GM12801 (cell line): Measurements from ENCODE around the gene PGK2.

ENCODE experiments used
- TF ChIP-seq, protein P1 (sequence below): IDR thresholded peaks from one replicate; pipeline ENCODE4 v1.5.1; 2011; ENCODE audit warnings: control low read depth; ENCODE audit not compliant: insufficient read length; ENCODE audit errors: extremely low read depth

The PGK2 gene

DNA sequence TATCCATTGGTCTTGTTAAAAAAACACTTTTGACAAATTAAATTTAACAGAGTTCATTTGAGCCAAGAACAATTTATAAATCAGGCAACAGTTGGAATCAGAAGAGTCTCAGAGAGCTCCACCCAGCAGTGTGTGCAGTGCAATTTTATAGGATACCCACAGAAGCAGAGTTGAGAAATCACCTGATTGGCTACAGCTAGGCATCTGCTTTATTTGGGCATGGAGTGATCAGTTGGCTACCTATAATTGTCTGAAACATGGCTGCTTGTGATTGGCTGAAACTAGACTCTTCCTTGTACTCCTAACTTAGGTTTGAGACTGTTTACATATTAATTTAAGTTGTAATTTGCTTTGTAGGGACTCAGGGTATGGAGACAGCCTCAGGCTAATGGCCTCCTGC lies 12.0 kb downstream of the PGK2 start:
- TF ChIP-seq, protein P1, sequence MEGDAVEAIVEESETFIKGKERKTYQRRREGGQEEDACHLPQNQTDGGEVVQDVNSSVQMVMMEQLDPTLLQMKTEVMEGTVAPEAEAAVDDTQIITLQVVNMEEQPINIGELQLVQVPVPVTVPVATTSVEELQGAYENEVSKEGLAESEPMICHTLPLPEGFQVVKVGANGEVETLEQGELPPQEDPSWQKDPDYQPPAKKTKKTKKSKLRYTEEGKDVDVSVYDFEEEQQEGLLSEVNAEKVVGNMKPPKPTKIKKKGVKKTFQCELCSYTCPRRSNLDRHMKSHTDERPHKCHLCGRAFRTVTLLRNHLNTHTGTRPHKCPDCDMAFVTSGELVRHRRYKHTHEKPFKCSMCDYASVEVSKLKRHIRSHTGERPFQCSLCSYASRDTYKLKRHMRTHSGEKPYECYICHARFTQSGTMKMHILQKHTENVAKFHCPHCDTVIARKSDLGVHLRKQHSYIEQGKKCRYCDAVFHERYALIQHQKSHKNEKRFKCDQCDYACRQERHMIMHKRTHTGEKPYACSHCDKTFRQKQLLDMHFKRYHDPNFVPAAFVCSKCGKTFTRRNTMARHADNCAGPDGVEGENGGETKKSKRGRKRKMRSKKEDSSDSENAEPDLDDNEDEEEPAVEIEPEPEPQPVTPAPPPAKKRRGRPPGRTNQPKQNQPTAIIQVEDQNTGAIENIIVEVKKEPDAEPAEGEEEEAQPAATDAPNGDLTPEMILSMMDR: no peak

DNA sequence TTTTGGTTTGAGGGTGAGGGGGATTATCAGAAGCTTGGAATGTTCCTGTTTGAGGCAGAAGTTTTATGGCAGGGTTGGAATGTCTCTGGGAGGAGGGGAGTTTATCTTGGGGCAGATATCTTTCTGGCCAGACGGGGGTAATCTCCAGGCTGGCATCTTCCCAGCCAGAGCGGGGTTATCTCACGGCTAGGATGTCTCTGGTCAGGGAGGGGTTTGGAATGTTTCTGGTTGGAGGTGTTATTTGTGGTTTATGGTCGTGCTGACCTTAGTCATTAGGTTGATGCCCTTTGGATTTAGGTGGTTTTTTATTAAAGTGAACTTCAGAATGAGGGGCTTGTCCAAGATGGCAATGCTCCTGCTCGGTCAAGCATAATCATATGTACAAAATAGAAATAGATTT lies 14.8 kb downstream of the PGK2 start:
- TF ChIP-seq, protein P1: no peak

DNA sequence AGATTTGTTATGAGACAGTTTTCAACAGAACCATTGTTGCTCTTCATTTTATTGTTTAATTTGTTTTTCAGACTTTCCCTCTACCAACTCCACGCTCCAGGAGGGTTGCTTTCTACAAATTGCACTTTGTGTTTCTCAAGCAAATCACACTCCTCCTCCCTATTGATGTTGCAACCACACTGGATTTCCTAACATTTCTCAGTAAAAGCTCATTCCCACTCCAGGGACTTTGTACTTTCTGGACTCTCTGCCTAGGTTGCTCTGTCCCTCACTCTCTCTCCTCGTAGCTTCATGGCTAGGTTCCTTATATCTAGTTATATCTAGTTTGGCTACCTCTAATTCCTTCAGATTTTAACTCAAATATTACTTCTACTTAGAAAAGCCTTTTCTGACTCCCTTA lies 20.3 kb downstream of the PGK2 start:
- TF ChIP-seq, protein P1: no peak

DNA sequence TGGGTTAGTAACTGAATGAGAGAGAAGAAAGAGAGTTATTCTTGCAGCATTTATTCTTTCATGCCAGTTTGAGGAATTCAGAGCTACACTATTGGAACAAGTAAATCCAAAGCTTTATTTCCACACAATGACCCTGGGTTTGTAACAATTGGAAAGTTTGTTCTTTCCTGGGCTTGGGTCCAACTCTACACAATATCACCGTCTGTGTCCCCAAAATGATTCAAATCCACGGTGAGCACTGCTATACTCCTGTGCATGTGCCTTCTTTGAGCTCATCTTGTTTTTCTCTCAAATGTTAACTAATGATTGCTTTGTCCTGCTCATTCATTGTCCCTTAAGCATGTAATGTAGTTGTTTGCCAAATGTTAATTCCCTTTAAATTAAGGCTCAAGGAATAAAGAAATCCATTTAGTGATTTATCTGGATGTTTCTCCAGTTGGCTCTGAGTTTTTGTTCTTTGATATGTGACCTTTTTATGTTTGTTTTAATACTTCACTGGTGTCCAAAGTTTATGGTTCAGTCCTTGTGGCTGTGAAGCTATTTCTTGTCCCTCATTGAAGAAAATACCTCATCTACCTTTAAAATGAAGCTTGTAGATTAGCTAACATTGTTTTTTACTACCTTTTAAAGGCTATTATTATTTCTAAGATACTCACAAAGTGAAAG lies 22.4 kb downstream of the PGK2 start:
- TF ChIP-seq, protein P1: no peak

DNA sequence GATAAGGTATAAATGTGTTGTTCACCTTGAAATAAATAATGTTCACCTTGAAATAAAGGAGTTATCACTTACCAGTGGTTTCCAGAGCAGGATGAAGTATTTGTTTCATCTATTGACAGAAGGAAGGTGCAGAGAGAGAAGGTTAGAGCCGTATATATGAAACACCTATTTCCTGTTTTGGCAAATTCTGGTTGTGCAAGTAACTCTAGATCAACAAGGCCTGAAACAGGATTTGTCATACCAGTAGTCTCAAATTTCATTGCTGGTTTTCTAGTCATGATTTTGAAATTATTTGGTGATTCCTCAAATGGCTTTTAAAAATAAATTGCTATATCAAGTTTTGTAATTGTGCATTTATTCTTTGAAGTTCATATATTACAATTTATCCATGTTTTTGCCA lies 42.8 kb downstream of the PGK2 start, which contains the start of gene CRISP3:
Gene CRISP3, minus strand, starts transcription at position 130 of the 400 bp plus-strand sequence. Its CDS starts 21 bp downstream, at position 109.
- TF ChIP-seq, protein P1: no peak

DNA sequence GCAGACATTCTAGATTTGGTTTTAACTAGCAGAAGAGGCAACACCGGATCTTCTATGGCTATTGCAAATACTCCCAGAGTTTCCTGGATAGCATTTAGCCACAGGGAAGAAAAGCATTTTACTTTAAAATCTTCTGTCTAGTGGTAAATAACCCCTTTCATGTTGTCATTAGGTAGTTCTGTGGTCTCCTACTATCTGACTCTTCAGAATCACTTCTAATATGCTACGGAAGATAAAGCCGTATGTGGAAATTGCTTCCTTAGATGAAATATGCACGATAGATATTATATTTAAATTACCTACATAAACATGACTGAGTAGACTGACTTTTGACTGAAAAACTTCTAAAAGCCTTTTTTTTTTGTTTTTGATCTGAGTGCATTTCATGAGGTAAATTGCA lies 43.7 kb downstream of the PGK2 start:
- TF ChIP-seq, protein P1: no peak

DNA sequence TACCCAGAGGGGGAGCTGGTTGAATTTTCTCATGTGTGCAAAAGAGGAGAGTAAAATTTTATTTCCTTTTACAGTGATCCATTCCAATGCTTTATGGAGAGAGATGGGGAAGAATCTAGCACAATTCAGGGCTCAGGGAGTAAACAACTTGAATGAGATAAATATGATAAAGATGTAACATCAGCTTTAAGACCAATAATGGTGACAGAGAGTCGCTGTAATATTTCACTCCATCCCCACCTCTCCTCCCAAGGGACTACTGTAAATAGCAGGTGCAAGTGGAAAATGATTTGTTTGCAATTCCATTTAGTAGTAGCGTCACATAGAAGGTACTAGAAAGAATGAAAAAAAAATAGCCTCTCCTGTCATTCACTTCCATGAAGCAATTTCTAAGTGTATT lies 47.7 kb downstream of the PGK2 start:
- TF ChIP-seq, protein P1: no peak
